HL-60/S4 treated with retinoic acid at 250 ng/mL for 4 days and 3 days (cell line): ENCODE data around the gene ZBTB46.
"Not testable (repeated sequence)": the region's sequence is repeated elsewhere in the genome, so short reads cannot be mapped to it uniquely, and the experiment has no call there.

Experiments
- in situ Hi-C: fragments of 300-500 bp; cut with MboI; formaldehyde crosslinking; loops from 2 replicates; pipeline ENCODE4 v1.7.0; 2022; ENCODE audit warnings: low sequenced_read_pairs

The ZBTB46 gene

DNA sequence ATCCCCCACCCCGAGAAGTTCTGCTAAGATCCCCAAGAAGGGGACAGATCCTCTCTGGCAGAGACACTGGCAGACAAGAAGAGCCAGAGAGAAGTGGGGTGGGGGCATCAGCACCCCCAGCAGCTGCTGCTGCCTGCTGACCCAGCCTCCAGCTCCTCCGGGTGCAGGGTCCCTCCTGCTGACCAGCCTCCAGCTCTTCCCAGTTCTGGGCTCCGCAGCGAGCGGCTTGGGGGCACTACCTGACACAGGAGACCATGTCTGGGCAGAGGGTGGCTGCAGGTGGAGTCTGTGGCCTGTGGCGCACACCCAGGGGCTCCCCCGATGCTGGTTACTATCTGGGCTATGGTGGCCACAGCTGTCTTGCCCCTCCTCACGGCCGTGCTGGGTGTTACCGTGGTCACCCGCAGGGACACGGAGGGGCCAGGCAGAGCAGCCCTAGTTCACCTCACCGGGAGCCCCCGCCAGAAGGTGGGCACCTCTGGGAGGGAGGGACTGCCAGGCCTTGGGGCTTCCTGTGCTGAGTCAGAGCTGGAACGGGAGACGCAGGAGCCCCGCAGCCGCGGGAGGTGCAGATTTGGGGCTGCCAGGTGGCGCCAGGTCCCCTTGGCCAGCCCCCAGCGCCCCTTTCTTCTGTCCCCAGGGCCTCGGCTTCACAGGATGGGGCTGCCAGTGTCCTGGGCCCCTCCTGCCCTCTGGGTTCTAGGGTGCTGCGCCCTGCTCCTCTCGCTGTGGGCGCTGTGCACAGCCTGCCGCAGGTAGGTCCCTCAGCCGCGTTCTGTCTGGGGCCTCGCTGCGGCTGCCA lies 94.0 kb downstream of the ZBTB46 start:
- in situ Hi-C loops, result no loop called here

DNA sequence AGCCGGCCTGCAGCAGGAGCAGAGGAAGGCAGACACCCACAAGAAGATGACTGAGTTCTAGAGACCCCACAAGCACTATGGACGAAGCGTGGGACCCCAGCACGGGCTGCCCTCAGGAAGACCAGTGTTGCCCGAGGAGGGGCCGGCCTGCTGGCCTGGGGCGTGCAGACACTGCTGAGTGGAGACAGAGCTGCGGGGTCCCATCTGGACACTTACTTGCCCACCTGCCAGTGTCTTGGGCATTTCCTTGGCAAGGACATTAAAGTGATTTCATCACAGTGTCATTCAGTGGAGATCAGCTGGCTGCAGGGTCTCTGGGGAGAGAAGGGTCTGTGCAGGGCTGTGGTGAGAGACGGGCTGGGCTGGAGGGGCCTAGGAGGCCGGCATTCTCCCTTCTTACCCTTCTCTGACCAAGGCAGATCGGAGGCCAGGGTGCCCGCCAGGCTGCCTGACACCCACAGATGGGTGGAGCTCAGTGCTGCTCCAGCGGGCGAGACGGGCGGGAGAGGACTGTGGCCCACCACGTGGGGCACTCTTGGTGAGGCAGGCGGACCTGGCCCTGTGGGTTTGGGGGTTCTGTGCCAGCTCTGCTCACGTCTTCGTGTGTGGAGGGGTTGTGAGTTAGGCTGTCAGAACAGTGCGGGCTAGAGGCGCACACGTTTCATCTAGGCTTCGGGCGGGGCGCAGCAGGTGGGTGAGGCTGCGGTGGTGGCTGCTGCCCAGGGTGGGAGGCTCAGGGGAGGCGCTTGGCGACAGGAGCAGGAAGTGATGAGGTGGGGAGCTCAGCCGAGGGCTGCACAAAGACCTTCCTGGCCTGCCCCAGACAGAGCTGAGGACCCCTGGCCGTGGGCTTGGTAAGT lies 95.0 kb downstream of the ZBTB46 start, which contains the start of gene LIME1:
Gene LIME1, plus strand, starts transcription at position 806 of the 860 bp plus-strand sequence. CDS start 886 bp downstream, outside the sequence.
- in situ Hi-C loops, result no loop called here

DNA sequence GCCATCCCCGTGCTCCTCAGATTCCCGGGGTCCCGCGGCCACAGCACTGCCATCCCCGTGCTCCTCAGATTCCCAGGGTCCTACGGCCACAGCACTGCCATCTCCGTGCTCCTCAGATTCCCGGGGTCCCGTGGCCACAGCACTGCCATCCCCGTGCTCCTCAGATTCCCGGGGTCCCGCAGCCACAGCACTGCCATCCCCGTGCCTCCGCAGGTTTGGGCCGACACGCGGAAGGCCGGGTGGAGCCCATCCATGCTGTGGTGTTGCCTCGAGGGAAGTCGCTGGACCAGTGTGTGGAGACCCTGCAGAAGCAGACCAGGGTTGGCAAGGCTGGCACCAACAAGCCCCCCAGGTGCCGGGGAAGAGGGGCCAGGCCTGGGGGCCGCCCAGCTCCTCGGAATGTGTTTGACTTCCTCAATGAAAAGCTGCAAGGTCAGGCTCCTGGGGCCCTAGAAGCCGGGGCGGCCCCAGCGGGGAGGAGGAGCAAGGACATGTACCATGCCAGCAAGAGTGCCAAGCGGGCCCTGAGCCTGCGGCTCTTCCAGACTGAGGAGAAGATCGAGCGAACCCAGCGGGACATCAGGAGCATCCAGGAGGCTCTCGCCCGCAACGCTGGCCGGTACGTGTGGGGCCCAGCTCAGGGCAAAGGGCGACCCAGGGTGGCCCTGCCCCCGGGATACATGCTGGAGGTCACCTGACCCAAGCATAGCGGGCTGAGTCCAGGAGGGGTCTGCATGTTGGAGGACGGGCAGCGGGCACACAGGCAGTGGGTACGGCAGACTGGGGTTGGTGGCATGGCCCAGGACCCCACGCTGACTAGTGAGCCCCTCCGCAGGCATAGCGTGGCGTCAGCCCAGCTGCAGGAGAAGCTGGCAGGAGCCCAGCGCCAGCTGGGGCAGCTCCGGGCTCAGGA lies 95.9 kb downstream of the ZBTB46 start:
- in situ Hi-C loops, result no loop called here

DNA sequence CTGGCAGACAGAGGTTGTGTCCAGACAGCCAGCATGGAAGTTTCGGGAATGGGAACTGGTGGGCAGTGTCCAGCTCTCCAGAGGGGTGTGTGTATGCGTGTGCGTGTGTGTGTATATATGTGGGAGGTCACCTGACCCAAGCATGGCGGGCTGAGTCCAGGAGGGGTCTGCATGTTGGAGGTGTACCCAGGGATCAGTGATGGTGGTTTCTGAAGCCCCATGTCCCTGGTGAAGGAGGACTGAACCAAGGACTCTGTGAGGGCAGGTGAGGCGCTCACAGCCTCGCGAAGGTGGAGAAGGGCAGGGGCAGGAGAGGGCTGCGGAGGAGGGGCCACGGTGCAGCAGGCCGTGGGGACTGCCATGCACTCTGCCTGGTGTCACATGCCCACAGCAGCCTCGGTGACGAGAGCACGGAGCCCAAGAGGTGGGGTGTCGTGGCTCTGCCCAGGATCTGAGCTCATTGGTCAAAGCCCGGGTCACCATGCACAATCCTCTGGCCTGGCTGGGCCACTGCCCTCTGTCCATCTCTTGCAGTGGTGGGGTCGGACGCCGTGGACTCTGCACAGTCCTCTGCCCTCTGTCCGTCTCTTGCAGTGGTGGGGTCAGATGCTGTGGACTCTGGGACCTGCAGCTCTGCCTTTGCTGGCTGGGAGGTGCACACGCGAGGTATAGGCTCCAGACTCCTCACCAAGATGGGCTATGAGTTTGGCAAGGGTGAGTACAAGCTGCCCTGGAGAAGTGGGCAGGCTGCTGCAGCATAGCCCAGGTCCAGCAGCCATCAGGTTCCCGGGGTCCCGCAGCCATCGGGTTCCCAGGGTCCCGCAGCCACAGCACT lies 96.7 kb downstream of the ZBTB46 start:
- in situ Hi-C loops, result no loop called here

DNA sequence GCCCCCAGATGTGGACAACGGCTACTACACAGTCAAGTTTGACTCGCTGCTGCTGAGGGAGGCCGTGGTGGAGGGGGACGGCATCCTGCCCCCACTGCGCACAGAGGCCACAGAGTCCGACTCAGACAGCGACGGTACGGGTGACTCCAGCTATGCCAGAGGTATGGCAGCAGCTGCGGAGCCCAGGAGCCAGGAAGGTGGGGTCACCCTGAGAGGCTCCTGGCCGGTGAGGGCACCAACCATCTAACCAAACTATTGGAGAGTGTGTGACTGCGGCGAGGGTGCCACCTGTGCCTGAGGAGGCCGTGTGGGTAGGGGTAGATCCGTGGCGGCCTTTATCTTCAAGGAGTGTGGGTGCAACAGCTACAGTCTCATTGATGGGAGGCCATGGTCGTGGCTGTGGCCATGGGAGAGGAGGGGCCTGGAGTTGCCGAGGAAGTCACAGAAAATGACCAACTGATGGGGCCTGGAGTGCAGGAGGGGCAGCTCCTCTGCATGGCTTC lies 97.4 kb downstream of the ZBTB46 start:
- in situ Hi-C loops, result no loop called here

DNA sequence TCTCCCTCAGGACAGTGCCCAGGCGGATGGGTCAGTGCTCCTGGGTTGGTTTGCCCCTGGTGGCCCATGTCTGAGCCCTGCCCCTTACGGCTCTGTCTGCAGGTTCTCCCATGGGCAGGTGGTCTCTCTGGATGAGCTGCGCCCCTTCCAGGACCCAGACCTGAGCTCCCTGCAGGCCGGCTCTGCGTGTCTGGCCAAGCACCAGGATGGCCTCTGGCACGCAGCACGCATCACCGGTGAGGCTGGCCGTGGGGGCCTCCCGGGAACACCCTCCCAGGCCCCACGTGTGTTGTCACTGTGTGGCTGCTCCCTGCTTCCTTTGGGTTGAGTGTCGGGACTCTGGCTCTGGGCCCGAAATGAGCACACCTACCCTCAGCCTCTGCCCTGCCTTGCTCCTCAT lies 97.9 kb downstream of the ZBTB46 start:
- in situ Hi-C loops, result no loop called here

DNA sequence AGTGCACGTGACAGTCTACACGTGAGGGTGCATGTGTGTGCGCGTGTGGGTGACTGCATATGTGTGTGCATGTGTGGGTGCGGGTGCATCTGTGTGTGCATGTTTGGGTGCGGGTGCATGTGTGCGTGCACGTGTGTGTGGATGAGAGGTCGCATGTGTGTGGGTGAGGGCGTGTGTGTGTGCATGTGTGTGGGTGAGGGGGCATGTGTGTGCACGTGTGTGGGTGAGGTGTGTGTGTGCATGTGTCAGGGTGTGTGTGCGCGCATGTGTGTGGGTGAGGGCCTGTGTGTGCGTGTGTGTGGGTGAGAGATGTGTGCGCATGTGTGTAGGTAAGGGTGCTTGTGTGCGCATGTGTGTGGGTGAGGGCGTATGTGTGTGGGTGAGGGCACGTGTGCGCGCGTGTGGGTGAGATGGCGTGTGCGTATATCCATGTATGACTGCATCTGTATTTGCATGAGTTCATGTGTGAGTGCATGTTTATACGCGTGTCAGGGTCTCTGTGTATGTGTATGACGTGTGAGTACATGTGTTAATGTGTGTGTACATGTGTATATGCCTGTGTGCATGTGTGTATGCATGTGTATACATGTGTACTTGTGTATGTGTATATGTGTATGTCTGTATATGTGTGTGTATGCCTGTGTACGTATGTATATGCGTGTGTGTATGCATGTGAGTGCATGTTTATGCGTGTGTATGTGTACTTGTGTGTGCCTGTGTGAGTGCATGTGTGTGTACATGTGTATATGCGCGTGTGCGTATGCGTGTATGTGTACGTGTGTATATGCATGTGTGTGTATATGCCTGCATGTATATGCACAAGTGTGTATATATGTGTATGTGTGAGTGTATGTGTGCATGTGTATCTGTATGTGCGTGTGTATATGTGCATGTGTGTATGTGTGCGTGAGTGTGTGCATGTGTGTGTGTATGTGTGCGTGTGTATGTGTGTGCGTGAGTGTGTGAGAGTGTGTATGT lies 98.7 kb downstream of the ZBTB46 start:
- in situ Hi-C loops, result no loop called here

DNA sequence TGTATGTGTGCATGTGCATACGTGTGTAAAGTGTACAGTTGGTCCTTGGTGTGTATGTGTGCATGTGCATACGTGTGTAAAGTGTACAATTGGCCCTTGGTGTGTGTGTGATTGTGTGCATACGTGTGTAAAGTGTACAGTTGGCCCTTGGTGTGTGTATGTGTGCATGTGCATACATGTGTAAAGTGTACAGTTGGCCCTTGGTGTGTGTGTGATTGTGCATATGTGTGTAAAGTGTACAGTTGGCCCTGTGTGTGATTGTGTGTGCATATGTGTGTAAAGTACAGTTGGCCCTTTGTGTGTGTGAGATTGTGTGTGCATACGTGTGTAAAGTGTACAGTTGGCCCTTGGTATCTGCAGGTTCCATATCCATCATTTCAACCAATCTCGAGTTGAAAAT lies 99.7 kb downstream of the ZBTB46 start:
- in situ Hi-C loops, result no loop called here

DNA sequence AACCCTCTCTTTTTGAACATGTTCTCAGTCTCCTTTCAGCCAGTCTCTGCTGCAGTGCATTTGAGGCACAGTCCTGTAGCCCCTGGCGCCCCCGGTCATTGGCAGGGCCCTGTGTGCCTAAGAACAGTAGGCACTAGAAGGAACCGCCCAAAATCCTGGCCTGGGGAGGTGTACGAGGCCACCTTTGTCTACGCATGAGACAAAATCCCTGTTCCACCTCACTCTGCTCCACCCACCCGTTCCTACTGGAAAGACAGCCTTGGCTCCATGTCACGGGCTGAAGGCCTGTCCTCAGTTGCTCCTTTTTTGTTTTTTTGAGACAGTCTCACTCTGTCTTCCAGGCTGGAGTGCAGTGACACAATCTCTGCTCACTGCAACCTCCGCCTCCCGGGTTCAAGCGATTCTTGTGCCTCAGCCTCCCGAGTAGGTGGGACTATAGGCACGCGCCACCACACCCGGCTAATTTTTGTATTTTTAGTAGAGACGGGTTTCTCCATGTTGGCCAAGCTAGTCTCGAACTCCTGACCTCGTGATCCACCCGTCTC lies 100.8 kb downstream of the ZBTB46 start:
- in situ Hi-C loops, result not testable (repeated sequence)

DNA sequence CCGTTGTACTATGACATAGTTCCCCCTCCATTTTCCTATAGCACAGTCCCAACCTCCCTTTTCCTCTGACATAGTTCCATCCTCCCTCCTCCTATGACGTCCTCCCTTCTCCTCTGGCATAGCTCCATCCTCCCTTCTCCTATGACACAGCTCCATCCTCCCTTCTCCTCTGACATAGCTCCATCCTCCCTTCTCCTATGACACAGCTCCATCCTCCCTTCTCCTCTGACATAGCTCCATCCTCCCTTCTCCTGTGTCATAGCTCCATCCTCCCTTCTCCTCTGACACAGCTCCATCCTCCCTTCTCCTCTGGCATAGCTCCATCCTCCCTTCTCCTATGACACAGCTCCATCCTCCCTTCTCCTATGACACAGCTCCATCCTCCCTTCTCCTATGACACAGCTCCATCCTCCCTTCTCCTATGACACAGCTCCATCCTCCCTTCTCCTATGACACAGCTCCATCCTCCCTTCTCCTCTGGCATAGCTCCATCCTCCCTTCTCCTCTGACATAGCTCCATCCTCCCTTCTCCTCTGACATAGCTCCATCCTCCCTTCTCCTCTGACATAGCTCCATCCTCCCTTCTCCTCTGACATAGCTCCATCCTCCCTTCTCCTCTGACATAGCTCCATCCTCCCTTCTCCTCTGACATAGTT lies 108.0 kb downstream of the ZBTB46 start:
- in situ Hi-C loops, result not testable (repeated sequence)

DNA sequence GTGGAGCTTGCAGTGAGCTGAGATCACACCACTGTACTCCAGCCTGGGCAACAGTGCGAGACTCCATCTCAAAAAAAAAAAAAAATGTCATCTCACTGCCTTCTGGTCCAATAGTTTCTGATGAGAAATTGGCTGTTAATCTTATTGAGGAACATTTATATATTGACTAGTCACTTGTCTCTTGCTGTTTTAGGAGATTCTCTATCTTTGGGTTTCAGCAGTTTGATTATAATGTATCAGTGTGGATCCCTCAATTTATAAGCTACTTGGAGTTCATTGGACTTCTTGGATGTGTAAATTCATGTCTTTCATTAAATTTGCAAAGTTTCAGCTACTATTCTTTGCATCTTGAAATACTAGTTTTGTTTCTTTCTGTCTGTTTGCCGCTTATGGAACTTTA lies 112.1 kb downstream of the ZBTB46 start:
- in situ Hi-C loops, result no loop called here

DNA sequence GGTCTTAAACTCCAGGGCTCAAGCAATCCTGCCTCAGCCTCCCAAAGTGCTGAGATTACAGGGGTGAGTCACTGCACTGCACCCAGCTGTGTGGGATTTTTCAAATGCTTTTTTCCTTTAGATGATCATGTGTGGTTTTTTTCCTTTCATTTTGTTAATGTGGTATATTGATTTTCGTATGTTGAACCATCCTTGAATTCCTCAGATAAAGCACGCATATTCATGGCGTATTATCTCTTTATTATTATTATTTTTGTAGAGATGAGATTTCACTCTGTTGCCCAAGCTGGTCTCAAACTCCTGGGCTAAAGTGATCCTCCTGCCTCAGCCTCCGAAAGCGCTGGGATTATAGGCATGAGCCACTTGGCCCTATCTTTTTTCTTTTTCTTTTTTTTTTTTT lies 116.2 kb downstream of the ZBTB46 start:
- in situ Hi-C loops, result no loop called here

DNA sequence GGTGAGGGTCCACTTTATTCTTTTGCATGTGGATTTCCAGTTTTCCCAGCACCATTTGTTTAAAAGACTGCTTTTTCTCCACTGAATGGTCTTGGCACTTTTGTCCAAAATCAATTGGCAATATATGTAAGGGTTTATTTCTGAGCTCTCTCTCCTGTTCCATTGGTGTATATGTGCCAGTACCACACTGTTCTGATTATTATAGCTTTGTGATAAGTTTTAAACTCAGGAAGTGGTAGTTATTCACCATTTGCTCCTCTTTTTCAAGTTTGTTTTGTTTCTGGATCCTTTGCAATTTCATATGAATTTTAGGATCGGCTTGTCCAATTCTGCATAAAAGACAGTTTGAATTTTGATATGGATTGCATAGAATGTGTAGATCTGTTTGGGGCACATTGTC lies 118.9 kb downstream of the ZBTB46 start:
- in situ Hi-C loops, result no loop called here

DNA sequence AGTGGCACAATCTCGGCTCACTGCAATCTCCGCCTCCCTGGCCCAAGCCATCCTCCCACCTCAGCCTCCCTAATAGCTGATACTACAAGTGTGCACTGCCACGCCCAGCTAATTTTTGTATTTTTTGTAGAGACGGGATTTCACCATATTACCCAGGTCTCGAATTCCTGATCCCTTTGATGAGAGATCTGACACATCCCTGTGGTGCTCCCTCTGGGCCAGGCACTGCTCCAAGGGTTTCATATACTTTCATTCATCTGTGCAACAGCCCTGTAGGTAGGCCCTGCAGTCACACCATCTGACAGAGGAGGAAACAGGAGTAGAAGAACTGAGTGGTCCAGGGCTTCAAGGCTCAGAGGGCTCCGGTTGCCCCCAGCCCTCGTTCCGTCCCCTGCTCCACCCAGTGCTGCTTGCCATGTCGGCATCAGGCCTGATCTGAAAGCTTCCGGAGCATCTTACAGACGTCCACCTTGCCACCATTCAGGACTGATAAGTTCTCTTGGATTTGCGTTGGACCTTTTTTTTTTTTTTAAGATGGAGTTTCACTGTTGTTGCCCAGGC lies 119.9 kb downstream of the ZBTB46 start:
- in situ Hi-C loops, result no loop called here

DNA sequence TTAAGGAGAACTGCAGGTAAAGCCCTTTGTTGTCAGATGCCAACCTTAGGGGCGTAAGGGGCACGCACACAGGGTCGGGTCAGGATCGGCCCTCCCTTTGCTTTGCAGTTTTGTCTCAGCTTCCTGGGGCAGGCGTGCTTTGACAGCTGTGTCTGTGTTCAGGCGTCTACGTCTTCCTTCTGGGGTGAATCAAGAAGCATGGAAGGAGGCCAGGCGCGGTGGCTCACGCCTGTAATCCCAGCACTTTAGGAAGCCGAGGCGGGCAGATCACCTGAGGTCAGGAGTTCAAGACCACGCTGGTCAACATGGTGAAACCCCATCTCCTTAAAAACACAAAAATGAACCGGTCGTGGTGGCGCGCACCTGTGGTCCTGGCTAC lies 121.9 kb downstream of the ZBTB46 start:
- in situ Hi-C loops, result no loop called here

DNA sequence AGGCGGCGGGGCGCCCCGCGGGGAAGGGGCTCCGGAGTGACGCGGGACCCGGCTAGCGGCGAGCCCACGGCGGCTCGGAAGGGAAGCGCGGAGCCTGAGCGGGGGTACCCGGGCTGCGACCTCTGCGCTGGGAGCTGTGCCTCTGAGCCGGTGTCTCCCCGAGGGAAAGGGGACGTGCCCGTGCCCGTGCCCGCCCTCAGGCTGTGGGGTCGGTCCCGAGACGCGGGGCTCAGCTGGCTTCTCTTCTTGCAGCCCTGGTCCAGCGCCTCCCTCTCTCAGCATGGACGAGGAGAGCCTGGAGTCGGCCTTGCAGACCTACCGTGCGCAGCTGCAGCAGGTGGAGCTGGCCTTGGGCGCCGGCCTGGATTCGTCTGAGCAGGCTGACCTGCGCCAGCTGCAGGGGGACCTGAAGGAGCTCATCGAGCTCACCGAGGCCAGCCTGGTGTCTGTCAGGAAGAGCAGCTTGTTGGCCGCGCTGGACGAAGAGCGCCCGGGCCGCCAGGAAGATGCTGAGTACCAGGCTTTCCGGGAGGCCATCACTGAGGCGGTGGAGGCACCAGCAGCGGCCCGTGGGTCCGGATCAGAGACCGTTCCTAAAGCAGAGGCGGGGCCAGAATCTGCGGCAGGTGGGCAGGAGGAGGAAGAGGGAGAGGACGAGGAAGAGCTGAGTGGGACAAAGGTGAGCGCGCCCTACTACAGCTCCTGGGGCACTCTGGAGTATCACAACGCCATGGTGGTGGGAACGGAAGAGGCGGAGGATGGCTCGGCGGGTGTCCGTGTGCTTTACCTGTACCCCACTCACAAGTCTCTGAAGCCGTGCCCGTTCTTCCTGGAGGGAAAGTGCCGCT lies 122.5 kb downstream of the ZBTB46 start:
- in situ Hi-C loops, result no loop called here
